NCI-H2196 treated with DMSO at 0.1 percent for 48 hours (cell line): Measurements from ENCODE around the gene SELPLG.
"Not testable (repeated sequence)": the region's sequence is repeated elsewhere in the genome, so short reads cannot be mapped to it uniquely, and the experiment has no call there.

Experiments
- DNase-seq: peaks from one replicate; lab custom pipeline; 2025; ENCODE audit not compliant: unreplicated experiment; lab: John Stamatoyannopoulos, UW

Gene SELPLG

GRCh38 chr12:108656247-108656646, 22.6 kb upstream of the SELPLG start:
- DNase-seq = not testable (repeated sequence)

DNA sequence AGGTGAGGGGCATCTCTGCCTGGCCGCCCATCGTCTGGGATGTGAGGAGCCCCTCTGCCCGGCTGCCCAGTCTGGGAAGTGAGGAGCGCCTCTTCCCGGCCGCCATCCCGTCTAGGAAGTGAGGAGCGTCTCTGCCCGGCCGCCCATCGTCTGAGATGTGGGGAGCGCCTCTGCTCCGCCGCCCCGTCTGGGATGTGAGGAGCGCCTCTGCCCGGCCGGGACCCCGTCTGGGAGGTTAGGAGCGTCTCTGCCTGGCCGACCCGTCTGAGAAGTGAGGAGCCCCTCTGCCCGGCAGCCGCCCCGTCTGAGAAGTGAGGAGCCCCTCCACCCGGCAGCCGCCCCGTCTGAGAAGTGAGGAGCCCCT, 22.1 kb upstream of the SELPLG start:
- not testable (repeated sequence) for DNase-seq

DNA sequence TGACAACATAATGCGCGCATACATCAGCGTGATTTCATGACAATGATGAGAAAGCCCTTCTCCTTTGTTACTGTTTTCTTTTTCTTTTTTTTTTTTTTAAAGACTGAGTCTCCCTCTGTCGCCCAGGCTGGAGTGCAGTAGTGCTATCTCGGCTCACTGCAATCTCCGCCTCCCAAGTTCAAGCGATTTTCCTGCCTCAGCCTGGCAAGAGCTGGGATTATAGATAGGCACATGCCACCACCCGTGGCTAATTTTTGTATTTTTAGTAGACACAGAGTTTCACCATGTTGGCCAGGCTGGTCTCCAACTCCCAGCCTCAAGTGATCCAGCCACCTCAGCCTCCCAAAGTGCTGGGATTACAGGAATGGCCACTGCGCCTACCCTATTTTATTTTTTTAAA, 20.9 kb upstream of the SELPLG start:
- not testable (repeated sequence) for DNase-seq

- no peak for DNase-seq
Observed at GRCh38 chr12:108653922-108654321, 20.2 kb upstream of the SELPLG start.

GRCh38 chr12:108653082-108653516, 19.4 kb upstream of the SELPLG start:
- no peak for DNase-seq

DNA sequence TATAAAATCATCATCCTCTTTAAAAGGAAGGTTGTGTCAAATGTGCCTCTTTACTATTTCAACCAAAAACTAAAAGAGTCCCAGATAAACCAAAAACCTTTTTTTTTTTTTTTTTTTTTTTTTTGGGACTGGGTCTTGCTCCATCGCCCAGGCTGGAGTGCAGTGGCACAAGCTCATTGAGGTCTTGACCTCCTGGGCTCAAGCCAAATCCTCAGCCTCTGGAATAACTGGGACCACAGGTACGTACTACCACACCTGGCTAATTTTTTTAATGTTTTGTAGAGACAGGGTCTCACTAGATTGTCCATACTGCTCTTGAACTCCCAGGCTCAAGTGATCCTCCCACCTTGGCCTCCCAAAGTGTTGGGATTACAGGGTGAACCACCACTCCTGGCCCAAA, 16.4 kb upstream of the SELPLG start:
- no peak for DNase-seq

DNA sequence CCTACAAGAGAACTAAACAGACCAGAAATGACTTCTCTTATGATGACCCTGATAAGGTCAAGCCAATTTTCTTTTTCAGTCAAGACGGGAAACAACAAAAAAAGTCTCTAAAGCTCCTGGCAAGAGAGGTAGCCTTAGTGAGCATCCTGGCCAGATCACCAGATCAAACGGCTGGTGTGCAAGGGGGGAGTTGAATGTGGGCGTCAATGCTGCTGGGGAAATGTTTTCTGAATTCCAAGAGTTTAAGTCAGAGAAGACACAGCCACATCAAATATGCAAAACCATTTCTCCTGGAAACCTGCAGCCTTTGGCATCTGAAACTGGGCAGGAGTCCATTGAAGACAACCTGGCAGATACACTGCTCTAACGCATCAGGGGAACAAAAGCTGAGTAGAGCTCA, 16.0 kb upstream of the SELPLG start:
- DNase-seq = no peak

GRCh38 chr12:108649126-108649525, 15.4 kb upstream of the SELPLG start:
- no peak for DNase-seq

GRCh38 chr12:108648371-108648770, 14.7 kb upstream of the SELPLG start:
- no peak for DNase-seq

GRCh38 chr12:108647585-108648287, 14.0 kb upstream of the SELPLG start:
- no peak for DNase-seq

GRCh38 chr12:108646600-108647579, 13.2 kb upstream of the SELPLG start:
- DNase-seq = no peak

DNA sequence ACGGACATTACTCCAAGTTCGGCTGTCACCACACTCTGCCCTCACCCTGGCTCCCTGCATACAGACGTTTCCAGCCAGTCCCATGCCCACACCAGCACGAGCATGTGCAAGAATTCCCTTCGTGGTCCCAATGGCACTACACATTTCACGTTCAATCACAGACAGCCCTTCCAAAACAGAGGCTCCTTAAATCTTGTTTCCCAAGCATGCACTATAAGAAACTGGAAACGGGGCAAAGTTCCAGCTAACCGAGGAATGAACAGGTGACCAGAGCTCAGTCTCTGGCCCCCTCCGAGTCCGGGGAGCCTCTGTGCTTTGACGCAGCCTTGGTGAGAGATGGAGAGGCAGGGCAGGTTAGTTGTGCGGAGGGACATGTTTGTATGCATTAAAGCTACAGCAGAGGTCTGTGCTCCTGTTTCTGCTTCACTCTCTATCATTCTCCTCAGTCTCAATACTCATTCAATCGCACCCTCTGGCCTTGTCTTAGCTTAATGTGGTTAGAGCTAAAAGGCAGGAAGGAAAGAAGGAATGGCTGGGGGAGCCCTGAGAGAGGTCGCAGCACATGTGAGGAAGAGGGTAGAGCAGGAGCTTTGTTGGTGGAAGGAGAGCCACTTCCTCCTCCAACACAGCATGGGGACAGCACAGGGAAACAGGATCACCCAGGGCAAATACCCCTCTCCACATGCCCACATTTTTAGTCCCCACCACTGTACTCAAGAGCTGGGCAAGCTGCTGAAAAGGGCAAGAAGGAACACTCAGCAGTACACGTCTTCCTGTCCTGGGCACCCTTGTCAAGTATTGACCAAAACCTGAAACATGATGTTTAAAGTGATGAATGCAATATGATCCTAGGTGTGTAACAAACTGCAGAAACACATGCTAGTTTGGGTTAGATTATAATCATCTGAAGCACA, 12.2 kb upstream of the SELPLG start:
- DNase-seq = no peak

- DNase-seq = no peak
Observed at GRCh38 chr12:108644811-108645120, 11.1 kb upstream of the SELPLG start.

DNA sequence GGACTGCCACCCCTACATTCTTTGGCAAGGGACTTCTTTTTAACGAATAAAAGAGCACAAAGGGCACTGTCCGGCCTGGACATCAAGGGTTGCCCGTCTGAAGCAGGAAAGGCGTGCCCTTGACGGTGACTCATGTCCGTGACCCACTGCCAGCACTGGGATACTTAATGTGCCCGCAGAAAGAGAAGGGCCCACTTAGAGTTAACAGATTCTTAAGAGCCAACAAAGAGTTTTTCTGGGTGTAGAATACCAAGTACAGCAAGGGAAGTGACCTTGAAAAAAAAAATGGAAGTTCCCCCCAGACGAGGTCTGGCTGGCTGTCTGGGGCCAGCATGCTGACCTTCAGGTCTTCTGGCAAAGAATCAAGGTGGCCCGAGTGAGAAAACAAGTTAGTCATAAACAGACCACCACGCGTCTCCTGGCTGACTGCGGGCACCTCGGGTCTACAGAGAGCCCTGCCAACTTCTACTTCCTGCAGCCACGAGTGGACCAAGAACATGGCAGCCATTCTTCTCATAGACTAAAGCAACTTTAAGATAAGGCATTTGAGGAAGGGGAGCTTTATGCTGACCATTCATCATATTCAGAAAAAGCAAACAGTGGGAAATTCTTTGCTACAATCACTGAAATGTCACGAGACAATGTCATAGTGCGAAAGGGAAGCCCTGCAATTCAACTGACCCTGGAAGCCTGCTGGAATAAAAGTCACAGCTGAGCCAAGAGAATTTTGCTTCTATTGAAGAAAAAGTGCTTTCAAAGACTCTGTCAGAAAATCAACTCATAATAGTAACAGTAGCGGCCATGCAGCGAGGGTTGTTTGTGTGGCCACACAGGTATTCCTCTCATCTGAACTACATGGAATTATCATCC, 10.5 kb upstream of the SELPLG start:
- no peak for DNase-seq

DNA sequence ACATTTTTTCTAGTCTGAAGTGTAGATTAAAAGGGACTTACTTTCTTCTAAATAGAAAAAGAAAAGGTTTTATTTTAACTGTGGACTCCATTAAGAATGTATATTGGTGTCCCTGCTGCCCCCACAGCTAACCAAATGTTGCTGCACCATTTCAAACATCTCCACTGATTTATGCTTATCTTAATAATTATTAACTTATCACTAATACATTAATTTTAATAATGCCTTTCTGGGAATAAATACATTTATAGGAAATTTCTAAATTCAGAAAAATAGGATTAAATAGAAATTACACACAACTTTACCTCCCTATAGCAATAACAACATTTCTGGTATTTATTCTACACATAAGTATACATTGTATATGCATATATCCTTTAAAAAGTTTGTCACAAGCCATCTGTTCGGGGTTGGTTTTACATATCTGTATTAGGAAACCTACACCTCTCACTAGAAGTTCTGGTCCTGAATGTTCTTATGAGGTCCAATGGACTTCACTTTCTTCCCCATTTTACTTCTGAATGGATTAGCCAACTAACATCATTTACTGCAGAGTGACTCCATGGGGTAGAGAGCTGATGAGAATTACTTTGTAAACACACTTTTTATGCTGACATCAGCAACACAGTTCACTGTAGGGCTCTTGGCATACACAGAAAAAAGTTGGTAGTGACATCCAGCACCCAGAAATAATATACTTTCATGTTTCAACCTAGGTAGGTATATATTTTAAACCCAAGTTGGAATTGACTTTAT, 9.4 kb upstream of the SELPLG start:
- no peak for DNase-seq

DNA sequence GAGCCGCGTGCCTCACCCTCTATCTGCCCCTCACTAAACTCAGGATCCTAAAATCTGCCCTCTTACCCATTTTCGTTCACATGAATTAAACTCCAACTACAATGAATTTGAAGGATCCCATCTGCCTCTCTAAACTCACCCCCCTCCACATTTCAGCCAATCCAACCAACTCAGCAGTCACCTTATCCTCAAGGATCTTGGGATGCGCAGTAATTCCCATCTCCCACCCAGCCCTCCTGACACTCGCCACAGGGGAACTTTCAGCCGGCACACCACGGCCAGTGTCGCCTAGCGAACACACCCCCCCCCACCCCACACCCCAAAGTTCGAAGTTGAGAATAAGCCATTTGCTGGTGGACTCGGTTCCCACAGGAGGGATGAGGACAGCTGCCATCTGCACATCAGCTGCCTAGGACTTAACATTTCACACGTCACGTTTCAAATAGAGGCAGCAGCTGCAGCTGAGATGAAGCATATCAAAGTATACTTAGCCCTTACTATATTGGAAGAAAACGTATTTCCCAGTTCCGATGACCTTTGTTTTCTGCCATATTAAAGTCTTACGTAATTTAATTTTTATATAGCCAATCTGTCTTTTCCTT, 8.7 kb upstream of the SELPLG start:
- DNase-seq = no peak

DNA sequence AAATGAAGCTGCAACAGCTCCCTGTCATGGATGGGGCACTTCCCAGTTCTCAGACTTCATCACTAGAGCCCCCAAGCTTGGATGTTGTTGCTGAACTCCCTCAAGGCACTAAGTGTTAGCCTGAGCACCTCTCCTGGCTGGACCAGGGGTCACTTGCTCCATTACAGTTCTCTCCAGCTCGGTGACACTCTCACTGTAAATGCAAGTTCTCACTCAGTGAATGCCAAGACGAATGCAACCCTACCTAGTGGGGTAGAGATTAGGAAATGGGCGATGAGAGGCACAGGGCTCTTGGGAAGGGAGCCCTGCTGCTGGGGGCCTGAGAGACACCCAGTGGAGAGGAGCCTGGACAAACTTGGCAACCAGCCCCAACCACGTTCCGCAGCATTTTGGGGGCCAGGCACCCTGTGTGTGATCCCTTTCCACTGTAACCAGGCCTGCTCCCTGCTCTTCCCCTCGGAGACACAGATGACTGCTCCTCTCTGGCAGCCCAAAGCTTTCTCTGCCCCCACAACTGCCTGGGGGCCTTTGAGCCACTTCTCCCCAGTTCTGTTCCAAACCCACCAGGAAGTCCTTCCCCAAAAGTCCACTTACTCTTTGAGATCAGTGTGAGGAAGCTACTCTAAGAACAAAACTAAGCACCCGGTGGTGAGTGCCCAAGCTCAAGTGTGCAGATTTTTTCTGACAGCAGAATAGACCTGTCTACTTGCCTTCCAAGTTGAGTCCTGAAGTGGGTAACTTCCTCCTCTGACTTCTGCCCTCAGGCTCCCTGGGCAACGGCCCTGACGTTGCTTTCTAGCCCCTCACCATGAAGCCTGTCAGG, 8.0 kb upstream of the SELPLG start:
- DNase-seq = no peak

- DNase-seq = no peak
Observed at GRCh38 chr12:108640802-108641445, 7.2 kb upstream of the SELPLG start.
